Prostate gland (tissue), 1 donor: ENCODE data around the gene MYOC.

ENCODE experiments used
- POLR2A ChIP-seq: fragments of 450-650 bp; IDR thresholded peaks from one replicate; pipeline ENCODE4 v1.6.1; 2016; ENCODE audit warnings: antibody characterized with exemption, mild to moderate bottlenecking
- POLR2AphosphoS5 ChIP-seq: sonication (generic); formaldehyde crosslinking; IDR thresholded peaks from one replicate; pipeline ENCODE4 v1.6.1; 2017; ENCODE audit warnings: antibody characterized with exemption

GRCh38 chr1:171652234-171652822, at the start of gene MYOC:
- no peak for TF ChIP-seq POLR2AphosphoS5
- TF ChIP-seq POLR2A: no peak
